Panc1 (cell line): ENCODE measurements around the gene PDE10A. TPM values are rescaled to one million over a fixed set of nuclear protein-coding genes. Genes with fewer than 3 reads are reported as not detected.

Experiments
- ATAC-seq: fragments of 200-7000 bp; cut with Tn5 transposase; 2 replicates; pipeline ENCODE4 v1.9.1; 2020; ENCODE audit warnings: mild to moderate bottlenecking, moderate library complexity
- BruUV-seq: library from RNA; stranded (reverse); fragments of 400-500 nt; replicated peaks from 2 replicates; lab custom pipeline; 2021; lab: Mats Ljungman, UMichigan
- CTCF ChIA-PET: fragments of 300-600 bp; sonication (Branson Sonifier 250); formaldehyde crosslinking; loops from one replicate; lab custom pipeline; 2022; ENCODE audit warnings: antibody characterized with exemption; lab: Charles Lee
- POLR2A ChIA-PET: fragments of 300-600 bp; sonication (Branson Sonifier 250); formaldehyde crosslinking; loops from one replicate; lab custom pipeline; 2022; ENCODE audit warnings: antibody characterized with exemption; lab: Charles Lee
- DNase-seq: peaks from one replicate; pipeline ENCODE4 v3.0.0-alpha.2; 2010; ENCODE audit warnings: low read depth, low spot score
- H3K27ac ChIP-seq: 2 replicates; pipeline ENCODE4 v1.5.1; 2011; ENCODE audit warnings: mild to moderate bottlenecking, low read length, inconsistent platforms
- H3K27me3 ChIP-seq: fragments of 200-500 bp; sonication (Bioruptor generic); 2 replicates; pipeline ENCODE4 v1.6.0; 2014; ENCODE audit warnings: low read length, inconsistent platforms; ENCODE audit not compliant: control insufficient read depth, insufficient read depth
- H3K36me3 ChIP-seq: fragments of 200-500 bp; sonication (Bioruptor generic); 2 replicates; pipeline ENCODE4 v1.5.1; 2014; ENCODE audit warnings: inconsistent platforms, mild to moderate bottlenecking, low read length, moderate library complexity; ENCODE audit not compliant: control insufficient read depth, insufficient read depth
- H3K4me1 ChIP-seq: 2 replicates; pipeline ENCODE4 v1.5.1; 2011; ENCODE audit warnings: inconsistent platforms, mild to moderate bottlenecking, low read length, moderate library complexity; ENCODE audit not compliant: control insufficient read depth, insufficient read depth
- H3K4me3 ChIP-seq, 2 experiments: 2 replicates each; pipeline ENCODE4 v1.5.1; 2011 to 2012; ENCODE audit warnings: low read depth in 2 of 2, low read length in 2 of 2, mild to moderate bottlenecking in 2 of 2, inconsistent platforms in 1 of 2, moderate library complexity in 1 of 2
- H3K9me3 ChIP-seq: fragments of 200-500 bp; sonication (Bioruptor generic); 2 replicates; pipeline ENCODE4 v1.5.1; 2014; ENCODE audit warnings: low read depth, mild to moderate bottlenecking, inconsistent platforms, low read length, moderate library complexity; ENCODE audit not compliant: control insufficient read depth, insufficient read depth
- POLR2AphosphoS5 ChIP-seq: IDR thresholded peaks from 2 replicates; pipeline ENCODE4 v1.6.1; 2012; ENCODE audit warnings: mild to moderate bottlenecking, low read depth, low read length, moderate library complexity
- SIN3A ChIP-seq: IDR thresholded peaks from 2 replicates; pipeline ENCODE4 v1.6.1; 2012; ENCODE audit warnings: low read depth, mild to moderate bottlenecking, low read length, moderate library complexity, borderline replicate concordance; ENCODE audit not compliant: insufficient read depth
- TCF7L2 ChIP-seq: IDR thresholded peaks from 2 replicates; pipeline ENCODE4 v1.6.1; 2011; ENCODE audit warnings: mild to moderate bottlenecking, low read depth, low read length, inconsistent platforms
- in situ Hi-C: cut with HindIII; loops from 2 replicates; pipeline ENCODE4 v1.10.0; 2016; ENCODE audit warnings: low sequenced_read_pairs, low pct_unique_long_range_greater_than_20kb
- intact Hi-C: fragments of 100-400 bp; cut with micrococcal nuclease; formaldehyde crosslinking; loops from one replicate; pipeline ENCODE4 v1.10.0; 2022; ENCODE audit not compliant: unreplicated experiment
- total RNA-seq: library from RNA; stranded (reverse); gene quantifications from one replicate; pipeline ENCODE4 v1.2.1, GENCODE V29; 2021; ENCODE audit not compliant: unreplicated experiment
- TF ChIP-seq, protein P1 (sequence below): fragments of 450-650 bp; IDR thresholded peaks from 2 replicates; pipeline ENCODE4 v1.5.1; 2017; ENCODE audit warnings: mild to moderate bottlenecking
- TF ChIP-seq, protein P2 (sequence below), 2 experiments: IDR thresholded peaks; 2 replicates each; pipeline ENCODE4 v1.6.1; 2011 to 2012; ENCODE audit warnings: low read depth in 2 of 2, control low read depth in 1 of 2, low read length in 1 of 2, mild to moderate bottlenecking in 1 of 2, moderate library complexity in 1 of 2; ENCODE audit not compliant: insufficient read depth in 1 of 2

PDE10A gene
- total RNA-seq, 1 experiment from 2014 or later, result 27.8 TPM

DNA sequence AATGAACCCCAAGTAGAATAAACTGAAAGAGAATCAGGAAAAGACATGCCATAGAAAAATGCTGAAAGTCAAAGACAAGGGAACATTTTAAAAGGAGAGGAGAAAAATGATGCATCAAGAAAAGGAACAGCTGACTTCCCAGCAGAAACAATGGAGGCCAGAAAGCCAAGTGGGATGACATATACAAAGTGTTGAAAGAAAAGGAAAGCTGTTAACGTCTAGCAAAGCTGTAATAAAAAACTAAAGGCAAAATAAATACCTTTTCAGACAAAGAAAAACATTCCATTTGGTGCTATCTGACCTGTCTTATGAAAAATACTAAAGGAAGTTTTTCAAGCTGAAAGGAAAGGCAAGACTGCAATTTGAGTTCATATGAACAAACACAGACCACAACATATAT lies 34.1 kb upstream of the PDE10A start:
- peaks cover 7% of the 10 kb centered on the region; the same call in 1 of the 2 replicates for H3K4me1 ChIP-seq
- no peak overlapping the region for H3K27ac ChIP-seq
- in situ Hi-C loops (no loop called here), intact Hi-C loops (no loop called here)
- CTCF ChIA-PET, result no interaction called here
- no TSS peak for BruUV-seq
- no peaks in the 10 kb centered on the region for H3K36me3 ChIP-seq
- H3K27me3 ChIP-seq, result no peaks in the 10 kb centered on the region
- DNase-seq (no peak), ATAC-seq (no peak)
- peaks cover 8% of the 10 kb centered on the region; the same call in 1 of the 2 replicates for H3K9me3 ChIP-seq
- POLR2A ChIA-PET, result no interaction called here
- no peak overlapping the region for H3K4me3 ChIP-seq
- TF ChIP-seq POLR2AphosphoS5, result no peak
- TF ChIP-seq, protein P1, sequence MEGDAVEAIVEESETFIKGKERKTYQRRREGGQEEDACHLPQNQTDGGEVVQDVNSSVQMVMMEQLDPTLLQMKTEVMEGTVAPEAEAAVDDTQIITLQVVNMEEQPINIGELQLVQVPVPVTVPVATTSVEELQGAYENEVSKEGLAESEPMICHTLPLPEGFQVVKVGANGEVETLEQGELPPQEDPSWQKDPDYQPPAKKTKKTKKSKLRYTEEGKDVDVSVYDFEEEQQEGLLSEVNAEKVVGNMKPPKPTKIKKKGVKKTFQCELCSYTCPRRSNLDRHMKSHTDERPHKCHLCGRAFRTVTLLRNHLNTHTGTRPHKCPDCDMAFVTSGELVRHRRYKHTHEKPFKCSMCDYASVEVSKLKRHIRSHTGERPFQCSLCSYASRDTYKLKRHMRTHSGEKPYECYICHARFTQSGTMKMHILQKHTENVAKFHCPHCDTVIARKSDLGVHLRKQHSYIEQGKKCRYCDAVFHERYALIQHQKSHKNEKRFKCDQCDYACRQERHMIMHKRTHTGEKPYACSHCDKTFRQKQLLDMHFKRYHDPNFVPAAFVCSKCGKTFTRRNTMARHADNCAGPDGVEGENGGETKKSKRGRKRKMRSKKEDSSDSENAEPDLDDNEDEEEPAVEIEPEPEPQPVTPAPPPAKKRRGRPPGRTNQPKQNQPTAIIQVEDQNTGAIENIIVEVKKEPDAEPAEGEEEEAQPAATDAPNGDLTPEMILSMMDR, result no peak
- no peak for TF ChIP-seq SIN3A
- TF ChIP-seq TCF7L2, result no peak
- TF ChIP-seq, protein P2, sequence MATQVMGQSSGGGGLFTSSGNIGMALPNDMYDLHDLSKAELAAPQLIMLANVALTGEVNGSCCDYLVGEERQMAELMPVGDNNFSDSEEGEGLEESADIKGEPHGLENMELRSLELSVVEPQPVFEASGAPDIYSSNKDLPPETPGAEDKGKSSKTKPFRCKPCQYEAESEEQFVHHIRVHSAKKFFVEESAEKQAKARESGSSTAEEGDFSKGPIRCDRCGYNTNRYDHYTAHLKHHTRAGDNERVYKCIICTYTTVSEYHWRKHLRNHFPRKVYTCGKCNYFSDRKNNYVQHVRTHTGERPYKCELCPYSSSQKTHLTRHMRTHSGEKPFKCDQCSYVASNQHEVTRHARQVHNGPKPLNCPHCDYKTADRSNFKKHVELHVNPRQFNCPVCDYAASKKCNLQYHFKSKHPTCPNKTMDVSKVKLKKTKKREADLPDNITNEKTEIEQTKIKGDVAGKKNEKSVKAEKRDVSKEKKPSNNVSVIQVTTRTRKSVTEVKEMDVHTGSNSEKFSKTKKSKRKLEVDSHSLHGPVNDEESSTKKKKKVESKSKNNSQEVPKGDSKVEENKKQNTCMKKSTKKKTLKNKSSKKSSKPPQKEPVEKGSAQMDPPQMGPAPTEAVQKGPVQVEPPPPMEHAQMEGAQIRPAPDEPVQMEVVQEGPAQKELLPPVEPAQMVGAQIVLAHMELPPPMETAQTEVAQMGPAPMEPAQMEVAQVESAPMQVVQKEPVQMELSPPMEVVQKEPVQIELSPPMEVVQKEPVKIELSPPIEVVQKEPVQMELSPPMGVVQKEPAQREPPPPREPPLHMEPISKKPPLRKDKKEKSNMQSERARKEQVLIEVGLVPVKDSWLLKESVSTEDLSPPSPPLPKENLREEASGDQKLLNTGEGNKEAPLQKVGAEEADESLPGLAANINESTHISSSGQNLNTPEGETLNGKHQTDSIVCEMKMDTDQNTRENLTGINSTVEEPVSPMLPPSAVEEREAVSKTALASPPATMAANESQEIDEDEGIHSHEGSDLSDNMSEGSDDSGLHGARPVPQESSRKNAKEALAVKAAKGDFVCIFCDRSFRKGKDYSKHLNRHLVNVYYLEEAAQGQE (IDR thresholded peaks at IDR 0.05; ENCODE audit: insufficient read depth in 1 of 2, low read depth in 2 of 2, low read length in 1 of 2), result no peak

DNA sequence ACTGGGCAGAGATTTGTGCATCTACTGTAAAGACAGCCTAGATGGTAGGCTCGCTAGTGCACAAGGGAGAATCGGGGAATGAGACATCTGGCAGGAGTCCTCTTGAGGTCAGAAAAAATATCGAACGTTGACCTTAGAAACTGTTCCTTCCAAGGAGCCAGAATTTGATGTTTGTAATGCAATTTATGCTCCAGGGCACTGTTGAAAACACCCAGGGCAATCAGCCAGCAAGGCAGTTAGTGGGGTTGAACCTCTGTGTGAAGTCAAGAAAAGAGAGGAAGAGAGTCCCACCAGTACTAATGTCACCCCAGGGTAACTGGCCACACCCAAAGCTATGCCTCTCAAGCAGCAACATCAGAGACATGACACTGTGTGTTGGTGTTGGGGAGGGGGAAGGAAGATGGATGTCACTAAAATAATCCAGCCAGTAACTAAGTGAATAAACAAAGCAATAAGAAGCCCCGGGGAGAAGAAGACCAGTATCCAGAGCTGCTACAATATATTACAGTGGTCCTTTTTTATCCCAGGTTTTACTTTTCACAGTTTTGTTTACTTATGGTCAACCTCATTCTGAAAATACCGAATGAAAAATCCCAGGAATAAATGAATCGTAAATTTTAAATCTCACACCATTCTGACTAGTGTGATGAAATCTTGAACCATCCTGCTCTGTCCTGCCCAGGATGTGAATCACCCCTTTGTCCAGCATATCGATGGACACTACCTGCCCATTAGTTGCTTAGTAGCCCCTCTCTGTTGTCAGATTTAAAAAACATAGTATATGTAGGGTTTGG lies 32.9 kb upstream of the PDE10A start:
- Histone ChIP-seq H3K36me3 (no peaks in the 10 kb centered on the region), H3K27ac (no peak overlapping the region), H3K27me3 (no peaks in the 10 kb centered on the region), H3K4me1 (peaks cover 7% of the 10 kb centered on the region; the same call in 1 of the 2 replicates), H3K9me3 (peaks cover 8% of the 10 kb centered on the region; the same call in 1 of the 2 replicates), H3K4me3 (no peak overlapping the region)
- in situ Hi-C loops, result no loop called here
- POLR2A ChIA-PET, result no interaction called here
- no peak for DNase-seq
- no TSS peak for BruUV-seq
- ATAC-seq, result no peak; the same call in 1 of the 2 replicates
- TF ChIP-seq TCF7L2 (no peak), SIN3A (no peak), POLR2AphosphoS5 (no peak)
- TF ChIP-seq, protein P2 (IDR thresholded peaks at IDR 0.05; ENCODE audit: insufficient read depth in 1 of 2, low read depth in 2 of 2, low read length in 1 of 2), result no peak
- TF ChIP-seq, protein P1, result no peak
- intact Hi-C loops, result no loop called here
- CTCF ChIA-PET, result no interaction called here
